ENCODE results near the gene STXBP6.

The STXBP6 gene

GRCh38 chr14:24814346-24814745 is 235.6 kb downstream of the STXBP6 start:
- H3K4me3 ChIP-seq (ENCODE audit: low read length): no peak overlapping the region
- DNase-seq (ENCODE audit: low read depth): no peak
- no peak for TF ChIP-seq CTCF (IDR thresholded peaks at IDR 0.05; ENCODE audit: insufficient read depth, low read depth, low read length, missing control alignments)

GRCh38 chr14:24813819-24814259 is 236.1 kb downstream of the STXBP6 start:
- TF ChIP-seq CTCF (IDR thresholded peaks at IDR 0.05; ENCODE audit: insufficient read depth, low read depth, low read length, missing control alignments): no peak
- no peak overlapping the region for H3K4me3 ChIP-seq (ENCODE audit: low read length)
- DNase-seq (ENCODE audit: low read depth): no peak

GRCh38 chr14:24813089-24813815 is 236.7 kb downstream of the STXBP6 start:
- no peak for TF ChIP-seq CTCF (IDR thresholded peaks at IDR 0.05; ENCODE audit: insufficient read depth, low read depth, low read length, missing control alignments)
- H3K4me3 ChIP-seq (ENCODE audit: low read length): no peak overlapping the region

DNA sequence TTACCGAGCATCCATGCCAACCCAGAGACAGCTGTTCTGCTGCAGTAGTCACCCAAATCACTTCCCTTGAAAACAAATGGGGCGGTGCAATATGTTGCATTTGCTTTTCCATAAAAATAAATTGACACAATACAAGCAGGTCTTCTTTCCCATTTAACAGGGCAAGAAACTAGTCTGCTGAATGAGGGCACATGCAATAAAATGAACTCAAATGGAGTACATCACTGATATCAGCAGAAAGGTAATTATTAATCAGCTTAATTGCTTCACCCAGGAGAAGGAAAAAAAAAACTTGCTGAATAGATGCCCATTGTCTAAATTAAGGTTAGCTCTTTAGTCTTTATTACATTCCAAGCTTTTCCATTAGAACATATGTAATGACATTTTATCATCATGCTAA is 240.8 kb downstream of the STXBP6 start:
- no peak for TF ChIP-seq CTCF (IDR thresholded peaks at IDR 0.05; ENCODE audit: insufficient read depth, low read depth, low read length, missing control alignments)
- no peak overlapping the region for H3K4me3 ChIP-seq (ENCODE audit: low read length)
- no peak for DNase-seq (ENCODE audit: low read depth)

More at GRCh38 chr14:24813089-24813815, 236.7 kb downstream of the STXBP6 start:
- DNase-seq (ENCODE audit: low read depth): no peak

DNA sequence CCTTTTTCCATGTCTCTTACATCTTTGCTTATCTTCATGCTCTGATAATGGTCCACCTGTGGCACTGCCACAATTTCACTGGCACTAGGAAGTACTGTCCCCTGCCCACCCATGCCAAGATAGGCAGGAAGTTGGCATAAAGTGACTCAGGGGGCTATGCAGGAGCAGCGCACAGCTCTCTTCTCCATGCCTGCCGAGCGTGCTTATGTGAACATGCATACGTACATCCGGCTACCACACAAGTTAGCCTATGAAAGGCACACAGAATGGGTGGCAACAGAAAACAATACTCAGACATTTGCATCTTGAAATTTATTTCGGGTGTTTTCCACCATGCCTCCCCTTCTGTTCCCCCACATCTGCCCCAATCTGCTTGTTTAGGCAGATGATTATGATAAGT is 241.5 kb downstream of the STXBP6 start:
- TF ChIP-seq CTCF (IDR thresholded peaks at IDR 0.05; ENCODE audit: insufficient read depth, low read depth, low read length, missing control alignments): no peak
- no peak for DNase-seq (ENCODE audit: low read depth)
- no peak overlapping the region for H3K4me3 ChIP-seq (ENCODE audit: low read length)

DNA sequence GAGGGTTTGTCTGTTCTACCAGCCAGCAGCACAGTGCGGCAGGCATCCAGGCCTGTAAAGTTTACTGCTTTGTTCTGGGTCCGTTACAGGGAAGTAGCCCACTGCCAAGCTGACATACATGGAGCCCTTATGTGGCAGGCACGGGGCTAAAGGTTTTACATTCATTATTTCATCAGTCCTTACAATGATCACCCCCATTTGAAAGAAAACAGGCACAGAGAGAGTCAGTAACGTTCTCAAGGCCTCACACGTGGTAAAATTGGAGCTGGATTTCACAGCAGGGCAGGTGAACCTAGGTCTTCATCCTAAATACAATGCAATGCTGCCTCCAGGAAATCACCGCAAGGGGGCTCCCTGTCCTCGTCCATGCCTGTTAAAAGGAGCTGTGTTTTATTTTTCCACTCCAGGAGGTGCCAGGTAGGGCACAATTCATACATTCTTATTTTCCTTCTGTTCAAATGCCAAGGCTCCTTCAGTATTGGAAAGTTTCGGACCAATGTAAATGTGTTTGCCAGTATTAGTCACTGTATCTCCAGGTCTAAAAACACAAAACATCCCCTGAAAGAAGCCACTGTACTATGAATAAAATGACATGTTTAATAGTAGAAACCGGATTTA is 243.8 kb downstream of the STXBP6 start:
- H3K4me3 ChIP-seq (ENCODE audit: low read length): no peak overlapping the region
- peak; percentile 71 for DNase-seq (ENCODE audit: low read depth)
- TF ChIP-seq CTCF (IDR thresholded peaks at IDR 0.05; ENCODE audit: insufficient read depth, low read depth, low read length, missing control alignments): peak; percentile 92
